GM12878 (cell line): ENCODE measurements around the gene SPANXN2. TPM values are rescaled to one million over a fixed set of nuclear protein-coding genes. Genes with fewer than 3 reads are reported as not detected.

Source experiments
- ATAC-seq: fragments of 200-7000 bp; cut with Tn5 transposase; 3 replicates; pipeline ENCODE4 v1.9.1; 2020; ENCODE audit warnings: mild to moderate bottlenecking, moderate library complexity
- BruUV-seq: library from RNA; stranded (reverse); fragments of 400-500 nt; replicated peaks from 2 replicates; lab custom pipeline; 2021; lab: Mats Ljungman, UMichigan
- CTCF ChIA-PET: fragments of 300-600 bp; sonication (Branson Sonifier 250); formaldehyde crosslinking; extraction: SDS; loops from one replicate; lab custom pipeline; 2021; ENCODE audit warnings: inconsistent platforms; lab: Yijun Ruan, JAX
- POLR2A ChIA-PET: fragments of 350-600 bp; formaldehyde crosslinking; extraction: SDS; loops from one replicate; lab custom pipeline; 2021; ENCODE audit warnings: inconsistent platforms; lab: Charles Lee
- RAD21 ChIA-PET: fragments of 300-600 bp; sonication (Branson Sonifier 250); formaldehyde crosslinking; loops from one replicate; lab custom pipeline; 2023; ENCODE audit warnings: antibody characterized with exemption; ENCODE audit not compliant: unreplicated experiment; lab: Charles Lee
- SMC1A ChIA-PET: fragments of 300-600 bp; sonication (Branson Sonifier 250); formaldehyde crosslinking; loops from one replicate; lab custom pipeline; 2023; ENCODE audit not compliant: unreplicated experiment, uncharacterized antibody; lab: Charles Lee
- DNase-seq: peaks from one replicate; pipeline ENCODE4 v3.0.0-alpha.2; 2011; ENCODE audit warnings: low read depth, low spot score
- FAIRE-seq: peaks from 3 replicates; lab custom pipeline; 2011; peaks lifted over from hg19 to GRCh38; lab: Jason Lieb, UNC
- H2AFZ ChIP-seq: 2 replicates; pipeline ENCODE4 v1.6.0; 2011; ENCODE audit warnings: low read depth, low read length, control low read depth; ENCODE audit not compliant: control insufficient read depth
- H3K27ac ChIP-seq: 2 replicates; pipeline ENCODE4 v1.5.1; 2011; ENCODE audit warnings: control low read depth; ENCODE audit not compliant: control insufficient read depth, insufficient read depth
- H3K27me3 ChIP-seq, 2 experiments: replicated peaks in 1 of 2; 2 replicates each; pipeline versions ENCODE4 v1.6.0 to v1.6.1; 2011; ENCODE audit warnings: low read length in 1 of 2; ENCODE audit not compliant: control insufficient read depth in 2 of 2, insufficient read depth in 2 of 2
- H3K36me3 ChIP-seq, 2 experiments: 2 replicates each; pipeline ENCODE4 v1.5.1; 2011; ENCODE audit warnings: low read length in 1 of 2; ENCODE audit not compliant: control insufficient read depth in 2 of 2, insufficient read depth in 2 of 2
- H3K4me1 ChIP-seq: 2 replicates; pipeline ENCODE4 v1.6.1; 2011; ENCODE audit warnings: mild to moderate bottlenecking, low read length, moderate library complexity, mixed read lengths; ENCODE audit not compliant: control insufficient read depth, insufficient read depth
- H3K4me2 ChIP-seq: 2 replicates; pipeline ENCODE4 v1.6.0; 2011; ENCODE audit warnings: control low read depth; ENCODE audit not compliant: control insufficient read depth, insufficient read depth
- H3K4me3 ChIP-seq: fragments of 200-600 bp; sonication (generic); 2 replicates; pipeline ENCODE4 v1.5.1; 2016
- H3K79me2 ChIP-seq: 2 replicates; pipeline ENCODE4 v1.6.0; 2011; ENCODE audit warnings: low read length; ENCODE audit not compliant: control insufficient read depth, insufficient read depth
- H3K9ac ChIP-seq: 2 replicates; pipeline ENCODE4 v1.8.0; 2011; ENCODE audit warnings: low read length, control low read depth, mixed read lengths; ENCODE audit not compliant: control insufficient read depth, insufficient read depth
- H3K9me3 ChIP-seq: replicated peaks from 3 replicates; pipeline ENCODE4 v1.5.1; 2011; ENCODE audit warnings: mild to moderate bottlenecking, low read length; ENCODE audit not compliant: control insufficient read depth, insufficient read depth
- H4K20me1 ChIP-seq: 2 replicates; pipeline ENCODE4 v1.6.0; 2011; ENCODE audit not compliant: control insufficient read depth, insufficient read depth
- ATF3 ChIP-seq: IDR thresholded peaks from 2 replicates; pipeline ENCODE4 v1.6.1; 2011; ENCODE audit warnings: low read depth, mild to moderate bottlenecking, low read length, moderate library complexity, borderline replicate concordance; ENCODE audit errors: extremely low read depth
- CBX3 ChIP-seq: fragments of 200-600 bp; sonication (generic); IDR thresholded peaks from 2 replicates; pipeline ENCODE4 v1.6.1; 2016; ENCODE audit warnings: low read depth, borderline replicate concordance
- ESRRA ChIP-seq: IDR thresholded peaks from 2 replicates; pipeline ENCODE4 v1.6.1; 2012; ENCODE audit warnings: mild to moderate bottlenecking, low read length, improper control_type of control experiment
- FOS ChIP-seq: IDR thresholded peaks from 3 replicates; pipeline ENCODE4 v1.6.1; 2011; ENCODE audit warnings: borderline replicate concordance; ENCODE audit not compliant: insufficient read length; ENCODE audit errors: extremely low read depth
- NRF1 ChIP-seq: conservative IDR thresholded peaks from 2 replicates; pipeline ENCODE4 v1.6.1; 2011; ENCODE audit warnings: mild to moderate bottlenecking, low read depth, low read length, improper control_type of control experiment
- POLR2AphosphoS5 ChIP-seq: IDR thresholded peaks from 2 replicates; pipeline ENCODE4 v1.6.1; 2011; ENCODE audit warnings: mild to moderate bottlenecking, low read length, inconsistent platforms
- PRDM15 ChIP-seq: fragments of 450-650 bp; formaldehyde crosslinking; IDR thresholded peaks from 2 replicates; pipeline ENCODE4 v1.4.0; 2020; ENCODE audit warnings: mild to moderate bottlenecking, moderate library complexity
- ZNF592 ChIP-seq: fragments of 450-650 bp; IDR thresholded peaks from 2 replicates; pipeline ENCODE4 v1.6.1; 2017; ENCODE audit warnings: mild to moderate bottlenecking, moderate library complexity
- WGBS: methylation state at CpG from one replicate; pipeline ENCODE4 v1.1.6; 2016; ENCODE audit warnings: low lambda C conversion rate; ENCODE audit not compliant: insufficient replicate concordance, insufficient coverage; ENCODE audit errors: missing lambda C conversion rate; 5-methylcytosine and 5-hydroxymethylcytosine counted together
- in situ Hi-C: fragments of 300-500 bp; cut with MboI; formaldehyde crosslinking; loops from 9 replicates; pipeline ENCODE4 v1.14.3; 2018; ENCODE audit warnings: mixed read lengths
- intact Hi-C: fragments of 100-400 bp; cut with micrococcal nuclease; formaldehyde crosslinking; loops from one replicate; pipeline ENCODE4 v1.14.2; 2022; ENCODE audit not compliant: unreplicated experiment
- polyA plus RNA-seq, 11 experiments: library from polyadenylated mRNA; depleted of rRNA in 4 of 11; unstranded in 6 of 11; stranded (reverse) in 5 of 11; fragments of >200 nt; fragmentation: Nextera tagmentation in 4 of 11; fragmentation: Illumina TruSeq in 1 of 11; extraction: Ambion mirVana in 4 of 11; extraction: Trizol in 1 of 11; gene quantifications; 1 replicate in 1 of 11; 2 replicates in 10 of 11; pipeline versions ENCODE4 v1.2.1 to v1.2.3, GENCODE V29; 2011 to 2016; ENCODE audit warnings: inconsistent platforms in 2 of 11, missing spikeins in 2 of 11, low read depth in 1 of 11
- total RNA-seq, 4 experiments: library from RNA; depleted of rRNA in 3 of 4; stranded (reverse); fragments of >200 nt in 3 of 4; fragmentation: Illumina TruSeq in 1 of 4; extraction: Trizol in 1 of 4; gene quantifications; 2 replicates each; pipeline versions ENCODE4 v1.2.1 to v1.2.3, GENCODE V29; 2013 to 2021

SPANXN2 gene
- total and polyA plus RNA-seq, 10 of the 15 experiments (the other 5 are each of a cell fraction or from before 2014, with no cell fraction given) = not detected

DNA sequence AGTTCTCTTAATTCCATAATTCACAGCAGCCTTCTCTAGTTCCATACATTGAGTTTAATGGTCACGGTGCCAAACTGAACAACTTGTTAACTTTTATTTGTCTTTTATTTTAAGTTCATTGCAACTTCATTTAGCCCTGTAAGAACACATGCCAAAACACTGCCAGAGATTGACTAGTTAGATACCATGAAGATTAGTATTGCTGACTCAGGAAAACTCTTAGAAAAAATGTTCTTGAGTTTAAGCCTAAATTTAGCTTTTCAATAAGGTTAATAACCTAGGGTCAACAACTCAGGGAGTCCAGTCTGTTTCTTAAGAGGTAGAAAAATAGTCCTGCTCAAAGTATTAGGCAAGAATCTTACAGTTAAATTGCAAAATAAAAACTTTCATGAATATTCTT, 25.7 kb downstream of the SPANXN2 start (continued):
- TF ChIP-seq ZNF592 = no peak
- TF ChIP-seq, all 136 proteins: peak for 0

- in situ Hi-C loops (no loop called here), intact Hi-C loops (no loop called here)
- Histone ChIP-seq H3K27me3 (no peaks in the 10 kb centered on the region), H4K20me1 (no peaks in the 10 kb centered on the region), H3K4me2 (no peak overlapping the region), H2AFZ (no peak overlapping the region), H3K4me1 (no peaks in the 10 kb centered on the region), H3K9me3 (no peaks in the 10 kb centered on the region), H3K79me2 (no peaks in the 10 kb centered on the region), H3K27ac (no peak overlapping the region), H3K9ac (no peak overlapping the region), H3K4me3 (no peak overlapping the region), H3K36me3 (no peaks in the 10 kb centered on the region)
- no peak for ATAC-seq
- no peak for TF ChIP-seq FOS
- TF ChIP-seq POLR2AphosphoS5 = no peak
- no peak for TF ChIP-seq PRDM15 (CRISPR knock-in tag)
- TF ChIP-seq ESRRA = no peak
- TF ChIP-seq ATF3 = no peak
- no peak for TF ChIP-seq CBX3
- TF ChIP-seq NRF1 = no peak
- no TSS peak for BruUV-seq
- no peak for DNase-seq
- ChIA-PET SMC1A (interaction anchor here (1.1 kb wide), 1 partner anchor 14 kb away, joined by 3 read pairs; no protein-coding TSS in a partner anchor), CTCF (interaction anchor here (1.2 kb wide), 1 partner anchor 19 kb away, joined by 3 read pairs; no protein-coding TSS in a partner anchor), POLR2A (no interaction called here), RAD21 (no interaction called here)
- WGBS = 42% methylated on average over 3 of the region's 3 CpGs
- no peak for FAIRE-seq
Measured at GRCh38 chrX:143683486-143683885, 37.1 kb downstream of the SPANXN2 start.
